ENCODE results near the gene KRT5. TPM values are rescaled to one million over a fixed set of nuclear protein-coding genes. Genes with fewer than 3 reads are reported as not detected.

Gene KRT5
- total RNA-seq, 4 donors from 2014 or later, result 3,026 to 9,625 (median 8,067) TPM

DNA sequence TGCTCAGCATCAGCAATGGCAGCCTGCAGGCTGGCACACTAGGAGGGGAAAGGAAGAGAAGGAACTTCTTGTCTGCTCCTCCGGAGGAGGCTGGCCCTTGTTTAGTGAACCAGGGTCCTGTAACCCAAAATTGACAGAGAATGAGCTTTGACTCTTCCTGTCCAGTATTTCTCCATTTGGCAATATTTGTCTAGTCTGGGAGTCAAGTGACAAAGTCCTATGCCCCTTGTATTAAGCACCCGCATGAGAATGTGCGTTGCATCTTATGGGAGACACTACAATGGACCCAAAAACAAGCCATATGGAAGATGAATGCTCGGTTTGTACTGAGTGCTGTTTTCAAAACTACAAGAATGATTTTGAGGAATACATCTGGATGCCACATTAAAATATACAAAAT, 50.3 kb downstream of the KRT5 start:
- Histone ChIP-seq H3K27me3 (no peaks in the 10 kb centered on the region), H3K27ac (no peak overlapping the region), H3K36me3 (no peaks in the 10 kb centered on the region), H3K9me3 (no peaks in the 10 kb centered on the region), H3K4me1 (no peaks in the 10 kb centered on the region), H3K4me3 (no peak overlapping the region)
- 87% methylated on average over 4 of the region's 4 CpGs for WGBS
- DNase-seq (ENCODE audit: low spot score in 2 of 2), result no peak
- TF ChIP-seq POLR2AphosphoS5 (IDR thresholded peaks at IDR 0.05), result no peak
- TF ChIP-seq, protein P1, sequence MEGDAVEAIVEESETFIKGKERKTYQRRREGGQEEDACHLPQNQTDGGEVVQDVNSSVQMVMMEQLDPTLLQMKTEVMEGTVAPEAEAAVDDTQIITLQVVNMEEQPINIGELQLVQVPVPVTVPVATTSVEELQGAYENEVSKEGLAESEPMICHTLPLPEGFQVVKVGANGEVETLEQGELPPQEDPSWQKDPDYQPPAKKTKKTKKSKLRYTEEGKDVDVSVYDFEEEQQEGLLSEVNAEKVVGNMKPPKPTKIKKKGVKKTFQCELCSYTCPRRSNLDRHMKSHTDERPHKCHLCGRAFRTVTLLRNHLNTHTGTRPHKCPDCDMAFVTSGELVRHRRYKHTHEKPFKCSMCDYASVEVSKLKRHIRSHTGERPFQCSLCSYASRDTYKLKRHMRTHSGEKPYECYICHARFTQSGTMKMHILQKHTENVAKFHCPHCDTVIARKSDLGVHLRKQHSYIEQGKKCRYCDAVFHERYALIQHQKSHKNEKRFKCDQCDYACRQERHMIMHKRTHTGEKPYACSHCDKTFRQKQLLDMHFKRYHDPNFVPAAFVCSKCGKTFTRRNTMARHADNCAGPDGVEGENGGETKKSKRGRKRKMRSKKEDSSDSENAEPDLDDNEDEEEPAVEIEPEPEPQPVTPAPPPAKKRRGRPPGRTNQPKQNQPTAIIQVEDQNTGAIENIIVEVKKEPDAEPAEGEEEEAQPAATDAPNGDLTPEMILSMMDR (IDR thresholded peaks at IDR 0.05), result no peak
- TF ChIP-seq POLR2A (IDR thresholded peaks at IDR 0.05), result no peak
- no peak for TF ChIP-seq EP300 (IDR thresholded peaks at IDR 0.05)

DNA sequence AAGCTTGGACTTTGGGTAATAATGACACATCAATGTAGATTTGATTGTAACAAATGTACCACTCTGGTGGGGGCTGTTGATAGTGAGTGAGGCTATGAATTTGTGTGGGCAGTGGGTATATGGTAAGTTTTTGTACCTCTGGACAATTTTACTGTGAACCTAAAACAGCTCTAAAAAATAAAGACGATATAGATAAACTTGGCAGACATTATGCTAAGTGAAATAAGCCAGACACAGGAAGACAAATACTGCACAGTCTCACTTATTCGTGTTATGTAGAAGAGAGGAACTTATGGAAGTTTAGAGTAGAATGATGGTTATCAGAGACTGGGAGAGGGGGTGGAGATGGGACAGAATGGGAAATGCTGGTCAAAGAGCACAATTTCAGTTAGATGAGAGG, 55.3 kb downstream of the KRT5 start:
- Histone ChIP-seq H3K4me3 (no peak overlapping the region), H3K27ac (no peak overlapping the region), H3K27me3 (no peaks in the 10 kb centered on the region), H3K9me3 (no peaks in the 10 kb centered on the region), H3K36me3 (no peaks in the 10 kb centered on the region), H3K4me1 (no peaks in the 10 kb centered on the region)
- TF ChIP-seq, protein P1 (IDR thresholded peaks at IDR 0.05), result no peak
- TF ChIP-seq POLR2A (IDR thresholded peaks at IDR 0.05) (no peak), EP300 (IDR thresholded peaks at IDR 0.05) (no peak), POLR2AphosphoS5 (IDR thresholded peaks at IDR 0.05) (no peak)
- WGBS, result 44% methylated on average over 2 of the region's 2 CpGs
- DNase-seq (ENCODE audit: low spot score in 2 of 2), result no peak

Other genes with a start within 250 kb of the KRT5 start
- 100 to 1,000 TPM in 1 of 4 donors, 10 to 100 TPM in 2, 1 to 10 TPM in 1; 1.0 to 289 (median 37.0) TPM for gene KRT86, start 245.7 kb downstream of the KRT5 start, total RNA-seq
- gene KRT81, start 228.9 kb downstream of the KRT5 start, total RNA-seq, result 100 to 1,000 TPM in 1 of 4 donors, 10 to 100 TPM in 2, under 1 TPM in 1; 0.72 to 346 (median 21.0) TPM
- gene KRT83, start 199.0 kb downstream of the KRT5 start, total RNA-seq, result 10 to 100 TPM in 3 of 4 donors, not detected in 1; 10.3 to 97.1 (median 33.9) TPM
- gene KRT85, start 152.9 kb downstream of the KRT5 start, total RNA-seq, result 100 to 1,000 TPM in 2 of 4 donors, 10 to 100 TPM in 1, 1 to 10 TPM in 1; 4.2 to 766 (median 96.1) TPM
- 1 to 10 TPM in 1 of 4 donors, under 1 TPM in 2, not detected in 1; 0.49 to 2.1 (median 0.65) TPM for gene KRT84, start 134.7 kb downstream of the KRT5 start, total RNA-seq
- gene KRT82, start 114.1 kb downstream of the KRT5 start, total RNA-seq, result 10 to 100 TPM in 1 of 4 donors, 1 to 10 TPM in 3; 1.3 to 40.7 (median 7.6) TPM
- 10 to 100 TPM in 3 of 4 donors, 1 to 10 TPM in 1; 3.3 to 67.9 (median 21.2) TPM for gene KRT75, start 86.0 kb downstream of the KRT5 start, total RNA-seq
- gene KRT6B, start 68.2 kb downstream of the KRT5 start, total RNA-seq, result 100 to 1,000 TPM in 3 of 4 donors, 10 to 100 TPM in 1; 44.8 to 765 (median 249) TPM
- 10 to 100 TPM in 2 of 4 donors, 1 to 10 TPM in 1, not detected in 1; 7.8 to 23.7 (median 14.8) TPM for gene KRT6C, start 46.6 kb downstream of the KRT5 start, total RNA-seq
- gene KRT6A, start 27.1 kb downstream of the KRT5 start, total RNA-seq, result 1,000 to 10,000 TPM in 1 of 4 donors, 100 to 1,000 TPM in 2, 10 to 100 TPM in 1; 57.7 to 1,258 (median 594) TPM
- gene KRT71, start 32.8 kb upstream of the KRT5 start, total RNA-seq, result 100 to 1,000 TPM in 1 of 4 donors, 10 to 100 TPM in 2, 1 to 10 TPM in 1; 5.5 to 231 (median 70.8) TPM
- 10 to 100 TPM in 3 of 4 donors, 1 to 10 TPM in 1; 2.0 to 44.4 (median 21.2) TPM for gene KRT74, start 53.4 kb upstream of the KRT5 start, total RNA-seq
- 10 to 100 TPM in 1 of 4 donors, 1 to 10 TPM in 3; 2.0 to 19.2 (median 8.8) TPM for gene KRT72, start 81.1 kb upstream of the KRT5 start, total RNA-seq
- gene KRT73, start 98.2 kb upstream of the KRT5 start, total RNA-seq, result 10 to 100 TPM in 3 of 4 donors, 1 to 10 TPM in 1; 8.7 to 27.4 (median 17.5) TPM
- 1,000 to 10,000 TPM in 2 of 4 donors, 100 to 1,000 TPM in 2; 357 to 1,953 (median 1,221) TPM for gene KRT2, start 131.8 kb upstream of the KRT5 start, total RNA-seq
- gene KRT1, start 160.0 kb upstream of the KRT5 start, total RNA-seq, result 1,000 to 10,000 TPM; 4,815 to 9,656 (median 5,822) TPM
- gene KRT77, start 183.1 kb upstream of the KRT5 start, total RNA-seq, result 100 to 1,000 TPM; 146 to 424 (median 275) TPM

All from suprapubic skin (tissue), 4 donors.